Daoy (cell line): ENCODE data around the gene TMEM231. TPM values are rescaled to one million over a fixed set of nuclear protein-coding genes. Genes with fewer than 3 reads are reported as not detected.

Source experiments
- DNase-seq: peaks from one replicate; pipeline ENCODE4 v3.0.0-alpha.2; 2015; ENCODE audit warnings: low read depth
- total RNA-seq: library from RNA; depleted of rRNA; stranded (reverse); fragments of >200 nt; shearing (Covaris generic); gene quantifications from 2 replicates; pipeline ENCODE4 v1.2.3, GENCODE V29; 2014; rRNA removed

Gene TMEM231
- total RNA-seq, 1 experiment from 2014 or later: 7.7 TPM

- no peak for DNase-seq
These were observed 67.7 kb downstream of the TMEM231 start for GRCh38 chr16:75488322-75488721.

Other genes with a start within 250 kb of the TMEM231 start
- 40.6 and 41.9 TPM in 2 replicates for gene CFDP1, start 122.7 kb downstream of the TMEM231 start, total RNA-seq
- 13.1 and 29.1 TPM in 2 replicates for gene TMEM170A, start 91.6 kb downstream of the TMEM231 start, total RNA-seq
- 0.30 and 0.51 TPM in 2 replicates for gene CHST6, start 60.8 kb downstream of the TMEM231 start, total RNA-seq
- gene CHST5, start 20.1 kb downstream of the TMEM231 start, total RNA-seq: 0.30 TPM in 1 of 2 replicates, not detected in the other
- gene GABARAPL2, start 10.1 kb upstream of the TMEM231 start, total RNA-seq: 15.5 and 26.6 TPM in 2 replicates
- gene ADAT1, start 67.0 kb upstream of the TMEM231 start, total RNA-seq: 65.3 and 72.7 TPM in 2 replicates
- 198 and 234 TPM in 2 replicates for gene KARS1, start 91.4 kb upstream of the TMEM231 start, total RNA-seq
- 60.2 and 70.8 TPM in 2 replicates for gene TERF2IP, start 91.5 kb upstream of the TMEM231 start, total RNA-seq
- gene CPHXL2, start 120.8 kb upstream of the TMEM231 start, total RNA-seq: not detected in 2 replicates
- gene DUXB, start 145.2 kb upstream of the TMEM231 start, total RNA-seq: not detected in 2 replicates
- gene CPHXL, start 170.2 kb upstream of the TMEM231 start, total RNA-seq: not detected in 2 replicates